Skeletal muscle cell (primary cell): ENCODE data around the gene RACK1.

Experiments
- DNase-seq: peaks from one replicate; pipeline ENCODE4 v3.0.0-alpha.2; 2010; ENCODE audit warnings: low read depth
- H3K4me3 ChIP-seq: 2 replicates; pipeline ENCODE4 v1.5.1; 2011; ENCODE audit warnings: low read depth, mild to moderate bottlenecking, control low read depth, low read length, moderate library complexity

The RACK1 gene

DNA sequence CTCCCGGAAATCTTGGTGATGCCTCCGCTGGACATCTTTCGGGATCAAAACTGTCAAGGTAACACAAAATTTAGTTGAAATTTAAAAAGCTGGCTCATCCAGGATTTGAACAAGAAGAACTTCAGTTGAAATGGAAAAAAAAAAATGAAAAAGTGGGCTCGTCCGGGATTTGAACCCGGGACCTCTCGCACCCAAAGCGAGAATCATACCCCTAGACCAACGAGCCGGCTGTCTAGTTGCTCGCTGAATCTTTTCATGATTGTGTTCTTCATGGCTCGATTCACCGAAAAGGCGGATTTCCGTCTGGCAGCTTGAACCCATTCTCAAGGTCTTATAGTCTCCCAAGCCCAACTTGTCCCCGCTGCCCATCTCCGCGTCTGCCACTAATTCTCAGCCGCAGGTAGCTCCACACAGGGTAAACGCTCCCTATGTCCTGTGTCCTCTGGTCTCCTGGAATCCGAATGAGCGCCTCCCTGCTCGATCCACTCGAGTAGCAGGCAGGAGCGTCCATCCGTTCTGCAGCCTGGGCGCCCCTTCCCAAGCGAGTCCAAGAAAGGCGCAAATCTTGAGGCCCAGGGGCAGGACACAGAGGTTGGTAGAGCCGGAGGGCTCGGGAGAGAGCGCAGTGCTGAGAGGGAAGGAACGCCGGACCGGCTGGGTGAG lies 54.9 kb downstream of the RACK1 start:
- DNase-seq: no peak
- peak overlapping the region; percentile 93 for H3K4me3 ChIP-seq

DNA sequence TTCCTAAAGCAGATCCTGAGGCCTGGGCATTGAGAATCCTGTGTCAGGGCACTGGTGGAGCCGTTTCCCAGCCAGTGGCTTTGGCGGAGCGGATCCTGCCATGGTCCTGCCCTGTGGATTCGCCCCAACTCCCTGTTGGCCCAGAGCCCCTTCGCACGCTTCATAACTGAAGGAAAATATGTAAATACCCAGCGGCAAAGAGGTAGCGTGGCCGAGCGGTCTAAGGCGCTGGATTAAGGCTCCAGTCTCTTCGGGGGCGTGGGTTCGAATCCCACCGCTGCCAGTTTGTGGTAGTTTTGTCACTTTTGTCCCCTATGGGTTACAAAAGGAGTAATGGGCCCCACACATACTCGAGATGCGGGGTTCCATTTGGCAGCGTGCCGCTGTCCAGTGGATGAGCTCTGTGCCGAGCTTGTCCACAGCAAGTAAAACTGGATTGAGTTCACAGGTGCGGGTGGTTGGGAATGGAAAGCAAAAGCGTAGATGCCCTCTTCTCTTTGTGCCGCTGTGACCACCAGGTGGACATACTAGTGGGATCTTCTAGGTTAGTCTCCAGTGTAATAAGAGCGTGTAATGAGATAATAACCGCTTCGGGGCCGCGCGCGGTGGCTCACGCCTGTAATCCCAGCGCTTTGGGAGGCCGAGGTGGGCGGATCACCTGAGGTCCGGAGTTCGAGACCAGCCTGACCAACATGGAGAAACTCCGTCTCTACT lies 56.0 kb downstream of the RACK1 start:
- peak overlapping the region; percentile 93 for H3K4me3 ChIP-seq
- peak; percentile 39 for DNase-seq

DNA sequence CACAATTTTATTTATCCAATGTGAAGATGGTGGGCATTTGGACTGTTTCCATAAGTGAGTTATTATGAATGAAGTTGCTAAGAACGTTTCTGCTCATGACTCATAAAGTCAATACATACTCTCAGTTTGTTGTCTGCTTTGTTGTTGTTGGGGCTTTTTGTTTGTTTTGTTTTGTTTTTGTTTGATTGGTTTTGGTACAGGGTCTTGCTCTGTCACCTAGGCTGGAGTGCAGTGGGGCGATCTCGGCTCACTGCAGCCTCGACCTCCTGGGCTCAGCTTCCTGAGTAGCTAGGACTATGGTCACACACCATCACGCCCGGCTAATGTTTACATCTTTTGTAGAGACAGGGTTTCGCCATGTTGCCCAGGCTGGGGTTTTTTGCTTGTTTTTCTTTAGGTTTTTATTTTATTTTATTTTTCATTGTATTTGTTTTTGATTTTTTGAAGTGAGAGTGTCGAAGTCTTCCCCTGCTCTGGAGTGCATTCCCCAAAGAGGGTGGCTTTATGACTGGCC lies 56.7 kb downstream of the RACK1 start:
- no peak for DNase-seq
- peak overlapping the region; percentile 93 for H3K4me3 ChIP-seq
